Parathyroid adenoma (tissue), 2 donors: ENCODE data around the gene PER3.

Experiments
- H2AFZ ChIP-seq: fragments of 300-600 bp; sonication (generic); one replicate; pipeline ENCODE4 v1.7.0; 2017; ENCODE audit warnings: antibody characterized with exemption, mild to moderate bottlenecking
- H3K27ac ChIP-seq: fragments of 300-600 bp; sonication (generic); one replicate; pipeline ENCODE4 v1.7.0; 2017
- H3K27me3 ChIP-seq: fragments of 300-600 bp; sonication (generic); one replicate; pipeline ENCODE4 v1.7.0; 2017; ENCODE audit warnings: low read length; ENCODE audit not compliant: control insufficient read depth, insufficient read depth
- H3K36me3 ChIP-seq: fragments of 300-600 bp; sonication (generic); one replicate; pipeline ENCODE4 v1.7.0; 2017; ENCODE audit warnings: low read length; ENCODE audit not compliant: control insufficient read depth, insufficient read depth
- H3K4me1 ChIP-seq: fragments of 300-600 bp; sonication (generic); one replicate; pipeline ENCODE4 v1.7.0; 2017; ENCODE audit warnings: control low read depth
- H3K4me2 ChIP-seq: fragments of 300-600 bp; sonication (generic); one replicate; pipeline ENCODE4 v1.7.0; 2017; ENCODE audit warnings: low read length
- H3K4me3 ChIP-seq: fragments of 300-600 bp; sonication (generic); one replicate; pipeline ENCODE4 v1.7.0; 2017; ENCODE audit warnings: low read depth, low read length
- H3K79me2 ChIP-seq: fragments of 300-600 bp; sonication (generic); one replicate; pipeline ENCODE4 v1.7.0; 2017; ENCODE audit warnings: control low read depth
- H3K9ac ChIP-seq: fragments of 300-600 bp; sonication (generic); one replicate; pipeline ENCODE4 v1.7.0; 2017; ENCODE audit warnings: mild to moderate bottlenecking
- H3K9me3 ChIP-seq: fragments of 300-600 bp; sonication (generic); one replicate; pipeline ENCODE4 v1.7.0; 2017; ENCODE audit warnings: low read length; ENCODE audit not compliant: control insufficient read depth
- TF ChIP-seq, protein P1 (sequence below): fragments of 300-600 bp; sonication (generic); IDR thresholded peaks from one replicate; pipeline ENCODE4 v1.7.0; 2017; ENCODE audit warnings: antibody characterized with exemption, mild to moderate bottlenecking
- donor health status: primary hyperparathyroidism.

PER3 gene

GRCh38 chr1:7852804-7853683, 69.0 kb downstream of the PER3 start, which contains the start of gene UTS2:
Gene UTS2, minus strand, starts transcription at chr1:7853065. Its CDS starts 62 bp downstream, at chr1:7853003.
- no peaks in the 10 kb centered on the region for H3K79me2 ChIP-seq
- H3K4me1 ChIP-seq: no peaks in the 10 kb centered on the region
- no peak within 1 kb of the TSS for H2AFZ ChIP-seq
- TF ChIP-seq, protein P1, sequence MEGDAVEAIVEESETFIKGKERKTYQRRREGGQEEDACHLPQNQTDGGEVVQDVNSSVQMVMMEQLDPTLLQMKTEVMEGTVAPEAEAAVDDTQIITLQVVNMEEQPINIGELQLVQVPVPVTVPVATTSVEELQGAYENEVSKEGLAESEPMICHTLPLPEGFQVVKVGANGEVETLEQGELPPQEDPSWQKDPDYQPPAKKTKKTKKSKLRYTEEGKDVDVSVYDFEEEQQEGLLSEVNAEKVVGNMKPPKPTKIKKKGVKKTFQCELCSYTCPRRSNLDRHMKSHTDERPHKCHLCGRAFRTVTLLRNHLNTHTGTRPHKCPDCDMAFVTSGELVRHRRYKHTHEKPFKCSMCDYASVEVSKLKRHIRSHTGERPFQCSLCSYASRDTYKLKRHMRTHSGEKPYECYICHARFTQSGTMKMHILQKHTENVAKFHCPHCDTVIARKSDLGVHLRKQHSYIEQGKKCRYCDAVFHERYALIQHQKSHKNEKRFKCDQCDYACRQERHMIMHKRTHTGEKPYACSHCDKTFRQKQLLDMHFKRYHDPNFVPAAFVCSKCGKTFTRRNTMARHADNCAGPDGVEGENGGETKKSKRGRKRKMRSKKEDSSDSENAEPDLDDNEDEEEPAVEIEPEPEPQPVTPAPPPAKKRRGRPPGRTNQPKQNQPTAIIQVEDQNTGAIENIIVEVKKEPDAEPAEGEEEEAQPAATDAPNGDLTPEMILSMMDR: no peak
- H3K9me3 ChIP-seq: no peaks in the 10 kb centered on the region
- no peak within 1 kb of the TSS for H3K9ac ChIP-seq
- no peak within 1 kb of the TSS for H3K27ac ChIP-seq
- no peaks in the 10 kb centered on the region for H3K27me3 ChIP-seq
- H3K36me3 ChIP-seq: no peaks in the 10 kb centered on the region
- no peak within 1 kb of the TSS for H3K4me2 ChIP-seq
- H3K4me3 ChIP-seq: no peak within 1 kb of the TSS

- H3K4me1 ChIP-seq: no peaks in the 10 kb centered on the region
- H3K4me3 ChIP-seq: no peak overlapping the region
- TF ChIP-seq, protein P1: no peak
- no peak overlapping the region for H2AFZ ChIP-seq
- H3K27me3 ChIP-seq: no peaks in the 10 kb centered on the region
- no peak overlapping the region for H3K27ac ChIP-seq
- no peaks in the 10 kb centered on the region for H3K36me3 ChIP-seq
- no peak overlapping the region for H3K4me2 ChIP-seq
- H3K9ac ChIP-seq: no peak overlapping the region
- no peaks in the 10 kb centered on the region for H3K9me3 ChIP-seq
- no peaks in the 10 kb centered on the region for H3K79me2 ChIP-seq
Observed at GRCh38 chr1:7853684-7854026, 69.6 kb downstream of the PER3 start.

- Histone ChIP-seq H3K27me3 (no peaks in the 10 kb centered on the region), H3K27ac (no peak overlapping the region), H2AFZ (no peak overlapping the region), H3K9ac (no peak overlapping the region), H3K9me3 (no peaks in the 10 kb centered on the region), H3K79me2 (no peaks in the 10 kb centered on the region), H3K4me1 (no peaks in the 10 kb centered on the region), H3K4me2 (no peak overlapping the region), H3K4me3 (no peak overlapping the region), H3K36me3 (no peaks in the 10 kb centered on the region)
- TF ChIP-seq, protein P1: no peak
Observed at GRCh38 chr1:7856345-7856744, 72.3 kb downstream of the PER3 start.

GRCh38 chr1:7857000-7857399, 72.9 kb downstream of the PER3 start:
- Histone ChIP-seq H3K27me3 (no peaks in the 10 kb centered on the region), H3K9ac (no peak overlapping the region), H2AFZ (no peak overlapping the region), H3K4me3 (no peak overlapping the region), H3K79me2 (no peaks in the 10 kb centered on the region), H3K36me3 (no peaks in the 10 kb centered on the region), H3K4me2 (no peak overlapping the region), H3K27ac (no peak overlapping the region), H3K4me1 (no peaks in the 10 kb centered on the region), H3K9me3 (no peaks in the 10 kb centered on the region)
- TF ChIP-seq, protein P1: no peak

GRCh38 chr1:7857985-7858384, 73.9 kb downstream of the PER3 start:
- no peaks in the 10 kb centered on the region for H3K36me3 ChIP-seq
- H3K27me3 ChIP-seq: no peaks in the 10 kb centered on the region
- no peak overlapping the region for H2AFZ ChIP-seq
- no peak overlapping the region for H3K9ac ChIP-seq
- H3K4me1 ChIP-seq: no peaks in the 10 kb centered on the region
- no peaks in the 10 kb centered on the region for H3K79me2 ChIP-seq
- no peaks in the 10 kb centered on the region for H3K9me3 ChIP-seq
- H3K4me2 ChIP-seq: no peak overlapping the region
- H3K27ac ChIP-seq: no peak overlapping the region
- TF ChIP-seq, protein P1: no peak
- no peak overlapping the region for H3K4me3 ChIP-seq
